ENCODE results near the gene RALGAPA2.

The RALGAPA2 gene

DNA sequence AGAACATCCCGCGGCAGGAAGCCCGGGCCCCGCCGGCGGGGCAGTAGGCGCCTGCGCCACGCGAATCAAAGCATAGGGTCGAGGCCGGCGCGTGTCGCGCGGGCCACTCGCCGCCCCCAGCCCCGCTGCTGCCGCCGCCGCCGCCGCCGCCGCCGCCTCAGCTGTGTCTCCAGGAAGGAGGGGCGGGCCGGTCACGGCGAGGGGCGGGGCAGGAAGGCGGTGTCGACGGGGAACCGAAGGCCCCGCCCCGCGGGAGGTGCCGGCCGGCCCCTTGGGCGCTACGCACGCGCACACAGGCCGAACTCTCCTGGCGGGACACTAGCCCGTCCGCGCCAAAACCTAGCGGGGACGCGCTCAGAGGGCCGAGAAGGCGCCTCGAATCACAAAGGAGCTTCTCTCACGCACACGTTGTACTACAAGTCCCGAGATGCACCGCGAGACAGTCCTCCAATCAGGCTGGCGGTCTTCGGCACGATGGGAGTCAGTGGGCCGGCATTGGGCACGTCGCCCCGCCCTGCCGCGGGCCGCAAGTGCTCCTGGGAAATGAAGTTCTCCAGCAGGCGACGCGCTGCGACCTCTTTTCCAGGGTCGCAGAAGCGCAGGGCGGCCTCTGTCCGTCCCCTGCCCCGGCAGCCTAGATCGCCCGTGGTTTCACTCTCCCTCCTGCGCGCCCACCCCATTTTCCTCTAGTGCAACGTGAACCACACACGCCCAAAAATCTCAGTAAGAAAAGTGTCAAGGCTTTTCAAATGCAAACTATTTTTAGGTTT is at the start of gene RALGAPA2:
TSS of gene RALGAPA2 (minus strand) at position 171 of the 770 bp plus-strand sequence. CDS start at position 7, 164 bp downstream.
- peak; percentile 98 for DNase-seq (ENCODE audit: low spot score)

- no peak for DNase-seq (ENCODE audit: low spot score)
These were observed 48.9 kb upstream of the RALGAPA2 start for GRCh38 chr20:20761301-20761700.

GRCh38 chr20:20759132-20759531 is 46.7 kb upstream of the RALGAPA2 start:
- DNase-seq (ENCODE audit: low spot score): no peak

DNA sequence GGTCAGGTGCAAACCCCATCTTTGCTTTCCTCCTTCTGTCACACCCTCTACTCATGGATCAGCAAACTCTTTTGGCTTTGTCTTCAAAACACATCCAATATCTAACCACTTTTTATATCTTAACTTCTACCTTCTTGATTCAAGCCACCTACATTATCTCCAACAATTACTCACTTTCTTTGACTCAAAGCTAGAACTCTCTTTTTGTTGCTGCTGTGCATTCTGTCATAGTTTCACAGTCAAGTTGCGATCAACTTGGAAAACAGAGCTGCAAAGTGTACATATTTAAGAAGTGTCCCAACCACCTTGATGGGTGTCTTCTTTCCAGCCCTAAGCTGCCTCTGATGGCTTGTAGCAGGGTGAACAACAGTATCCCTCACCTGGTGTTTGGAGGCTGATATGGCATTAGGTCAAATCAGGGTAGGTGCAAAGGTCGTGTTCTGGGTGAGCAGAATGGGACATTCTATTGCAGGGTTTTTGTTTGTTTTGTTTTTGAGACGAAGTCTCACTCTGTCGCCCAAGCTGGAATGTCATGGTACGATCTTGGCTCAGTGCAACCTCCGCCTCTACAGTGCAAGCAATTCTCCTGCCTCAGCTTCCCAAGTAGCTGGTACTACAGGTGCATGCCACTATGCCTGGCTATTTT is 43.4 kb upstream of the RALGAPA2 start:
- DNase-seq (ENCODE audit: low spot score): no peak

DNA sequence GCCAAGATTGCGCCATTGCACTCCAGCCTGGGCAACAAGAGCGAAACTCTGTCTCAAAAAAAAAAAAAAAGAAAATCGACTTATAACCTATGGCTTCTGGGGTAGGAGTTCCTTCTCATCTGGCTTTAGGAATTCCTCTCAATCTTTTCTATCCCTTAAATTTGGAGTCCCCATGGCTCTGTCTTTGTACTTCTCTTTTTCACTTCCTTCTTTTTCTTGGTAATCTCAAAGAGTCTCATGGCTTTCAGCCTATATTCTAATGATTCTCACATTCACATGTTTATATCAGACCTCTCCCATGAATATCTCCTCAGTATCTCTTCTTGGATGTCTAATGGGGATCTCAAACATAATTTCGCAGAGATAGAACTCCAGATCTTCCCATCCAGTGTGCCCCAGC is 42.8 kb upstream of the RALGAPA2 start:
- no peak for DNase-seq (ENCODE audit: low spot score)

DNA sequence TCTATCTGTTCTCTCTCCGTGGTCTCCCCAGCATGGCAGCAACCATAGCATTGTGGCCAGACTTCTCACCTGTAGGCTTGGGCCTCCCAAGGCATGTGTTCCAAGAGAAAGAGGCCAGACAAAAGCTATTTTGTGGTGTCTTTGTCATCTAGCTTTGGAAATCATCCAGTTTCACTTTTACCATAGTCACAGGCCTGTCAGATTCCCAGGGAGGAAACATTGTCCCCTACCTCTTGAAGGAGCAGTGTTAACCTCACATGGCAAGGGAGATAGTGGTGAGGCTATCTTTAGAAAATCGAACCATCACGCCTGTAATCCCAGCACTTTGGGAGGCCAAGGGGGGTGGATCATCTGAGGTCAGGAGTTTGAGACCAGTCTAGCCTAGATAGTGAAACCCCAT is 42.3 kb upstream of the RALGAPA2 start:
- DNase-seq (ENCODE audit: low spot score): no peak

DNA sequence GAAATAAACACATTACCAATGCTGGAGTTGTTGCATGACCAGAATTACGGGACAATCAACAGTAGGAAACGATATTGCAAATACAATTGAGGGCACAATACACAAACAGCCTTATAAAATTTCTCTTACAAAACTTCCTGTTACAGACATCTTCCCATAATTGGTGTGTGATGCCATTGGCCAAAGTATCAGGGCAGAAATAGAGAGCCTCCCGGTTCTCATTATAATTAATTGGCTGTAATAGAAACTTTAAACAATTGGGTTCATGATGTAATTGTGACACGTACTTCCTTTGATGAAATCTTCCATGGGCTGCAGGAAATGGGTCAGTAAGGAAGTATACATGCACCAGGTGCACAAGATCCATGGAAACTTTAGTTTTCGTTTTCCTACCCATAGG is 40.3 kb upstream of the RALGAPA2 start:
- no peak for DNase-seq (ENCODE audit: low spot score)

- no peak for DNase-seq (ENCODE audit: low spot score)
These were observed 34.9 kb upstream of the RALGAPA2 start for GRCh38 chr20:20747298-20747697.

- DNase-seq (ENCODE audit: low spot score): no peak
These were observed 31.8 kb upstream of the RALGAPA2 start for GRCh38 chr20:20744170-20744725.

GRCh38 chr20:20743511-20744169 is 31.2 kb upstream of the RALGAPA2 start:
- DNase-seq (ENCODE audit: low spot score): peak; percentile 55

DNA sequence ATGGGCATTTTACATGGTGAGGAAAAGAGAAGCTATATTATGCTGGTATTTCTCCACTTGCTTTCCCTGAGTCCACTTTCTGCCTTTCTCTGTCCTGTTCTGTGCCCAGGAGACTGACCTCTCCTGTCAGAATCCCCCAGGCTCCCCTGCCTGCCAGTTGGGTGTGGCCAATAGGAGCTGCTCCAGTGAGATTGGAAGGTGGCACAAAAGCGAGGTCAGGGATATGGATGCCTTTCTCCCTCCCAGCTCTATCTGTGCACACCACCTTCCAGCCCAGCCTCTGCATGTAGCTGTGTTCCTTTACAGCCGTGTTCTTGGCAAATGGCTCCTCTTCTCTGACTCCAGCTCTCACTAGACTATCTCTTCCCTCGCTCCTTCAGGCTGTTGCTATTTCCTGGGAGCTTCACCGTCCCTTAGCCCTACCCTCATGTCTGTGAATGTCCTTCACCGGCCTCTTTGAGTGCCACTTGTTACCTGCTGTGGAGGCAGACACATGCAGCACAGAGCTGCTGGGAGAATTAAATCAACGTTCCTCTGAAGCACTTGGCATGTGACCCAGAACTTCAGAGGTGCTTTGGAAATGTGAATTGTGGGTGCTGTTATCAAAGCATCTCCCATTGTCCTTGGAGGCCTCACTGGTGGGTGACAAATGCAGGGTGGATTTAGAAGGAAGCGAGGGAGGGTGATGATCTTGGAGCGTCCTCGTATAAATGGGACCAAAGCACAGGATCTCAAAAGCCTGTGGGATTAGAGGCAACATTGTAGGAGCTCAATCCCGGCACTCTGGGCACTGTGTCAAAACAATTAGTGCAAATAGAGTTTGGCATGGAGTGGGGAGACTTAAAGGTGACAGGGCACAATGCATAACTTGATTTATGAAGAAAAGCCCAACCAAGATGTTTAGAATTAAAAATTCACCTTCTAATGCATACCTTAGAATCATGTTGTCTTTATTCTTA is 28.9 kb upstream of the RALGAPA2 start:
- no peak for DNase-seq (ENCODE audit: low spot score)

GRCh38 chr20:20740541-20740940 is 28.1 kb upstream of the RALGAPA2 start:
- DNase-seq (ENCODE audit: low spot score): no peak

DNA sequence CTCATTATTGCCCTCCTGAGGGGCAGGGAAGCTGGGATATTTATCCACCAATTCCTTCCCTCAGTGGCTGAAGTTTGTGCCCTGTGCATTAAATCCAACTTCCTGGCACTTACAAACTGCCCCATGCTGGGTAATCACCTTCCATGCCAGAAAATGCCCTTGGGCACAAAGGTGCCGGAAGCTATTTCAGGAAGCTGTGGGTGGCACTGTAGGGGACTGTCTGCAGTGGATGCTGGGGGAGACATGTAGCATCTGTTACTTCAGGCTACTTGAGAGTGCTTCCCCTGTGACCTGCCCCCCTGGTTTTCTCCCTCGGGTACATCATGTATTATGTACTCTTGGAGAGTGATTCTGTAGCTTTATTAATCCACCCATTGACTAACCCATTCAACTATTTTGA is 24.7 kb upstream of the RALGAPA2 start:
- DNase-seq (ENCODE audit: low spot score): no peak

DNA sequence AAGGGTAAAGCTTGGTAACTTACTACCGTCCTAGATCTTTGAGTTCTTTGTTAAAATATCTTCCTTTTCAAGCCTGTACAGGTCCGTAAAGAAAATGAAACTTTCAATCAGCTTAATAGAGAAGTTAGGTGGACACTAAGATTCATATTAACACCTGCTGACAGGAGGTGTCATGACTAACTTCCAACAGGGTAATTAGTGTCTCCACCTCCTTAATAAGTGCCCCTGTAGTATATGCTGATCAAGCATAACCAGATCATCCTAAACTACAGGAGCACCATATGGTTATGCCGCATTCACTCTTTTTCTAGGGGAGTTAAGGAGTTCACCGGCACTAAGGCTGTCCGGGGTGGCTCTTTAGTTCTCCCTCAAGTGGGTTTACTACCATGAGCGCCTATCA is 23.9 kb upstream of the RALGAPA2 start:
- DNase-seq (ENCODE audit: low spot score): no peak

DNA sequence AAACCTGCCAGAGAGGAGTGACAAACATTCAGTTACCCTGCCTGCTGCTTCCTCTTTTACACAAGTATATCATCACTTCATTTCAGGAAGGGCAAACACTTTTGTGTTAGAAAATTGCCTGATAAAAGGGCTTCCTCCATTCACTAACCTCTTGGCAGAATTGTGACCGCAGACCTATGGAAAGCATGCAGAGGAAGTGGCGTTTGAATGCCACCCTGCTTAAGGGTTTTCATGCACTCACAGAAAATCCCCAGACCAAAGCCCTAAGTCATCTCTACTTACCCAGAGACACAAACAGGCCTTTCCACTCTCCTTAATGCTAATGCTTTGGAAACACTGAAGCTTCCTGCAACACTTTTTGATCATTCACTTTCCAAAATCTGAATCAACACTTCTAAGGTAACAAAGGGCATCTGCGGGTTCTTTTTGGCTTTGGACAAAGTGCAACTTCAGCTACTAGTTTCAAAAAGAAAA is 22.1 kb upstream of the RALGAPA2 start:
- no peak for DNase-seq (ENCODE audit: low spot score)

- no peak for DNase-seq (ENCODE audit: low spot score)
These were observed 21.5 kb upstream of the RALGAPA2 start for GRCh38 chr20:20733943-20734342.

DNA sequence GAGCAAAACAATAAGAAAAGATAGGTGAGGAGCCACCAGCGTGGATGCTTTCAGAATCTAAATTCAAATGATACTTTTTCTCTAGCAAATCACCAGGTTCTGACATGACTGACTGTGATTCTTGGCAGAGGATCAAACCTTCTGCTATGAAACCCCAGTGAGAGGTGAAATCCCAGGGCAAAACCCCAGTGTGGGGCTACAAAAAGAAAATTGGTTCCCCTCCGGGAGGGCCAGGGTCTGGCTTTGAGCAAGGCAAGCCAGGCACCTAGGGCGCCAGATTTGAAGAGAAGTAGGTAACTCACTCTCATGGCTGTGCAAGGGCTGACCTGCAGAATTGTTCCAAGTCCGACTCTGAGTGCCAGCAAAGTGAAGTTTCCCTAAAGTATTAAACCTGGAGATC is 20.2 kb upstream of the RALGAPA2 start:
- no peak for DNase-seq (ENCODE audit: low spot score)

DNA sequence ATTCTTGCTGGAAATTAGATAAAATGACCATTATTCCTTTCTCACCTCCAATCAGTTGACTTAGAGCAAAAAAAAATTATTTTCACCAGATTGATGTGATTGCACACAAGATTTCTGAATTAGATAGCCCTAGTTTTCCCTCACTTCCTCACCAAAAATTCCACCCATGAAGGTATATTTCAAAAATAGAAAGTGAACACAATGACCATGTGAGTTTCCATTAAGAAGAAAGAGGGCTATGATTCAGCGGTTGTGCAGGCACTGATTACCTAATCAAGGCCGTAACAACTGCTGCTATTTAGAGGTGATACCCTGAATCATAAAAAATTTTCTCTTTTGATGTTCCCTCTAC is 19.5 kb upstream of the RALGAPA2 start:
- no peak for DNase-seq (ENCODE audit: low spot score)

GRCh38 chr20:20731000-20731944 is 18.8 kb upstream of the RALGAPA2 start:
- DNase-seq (ENCODE audit: low spot score): no peak

DNA sequence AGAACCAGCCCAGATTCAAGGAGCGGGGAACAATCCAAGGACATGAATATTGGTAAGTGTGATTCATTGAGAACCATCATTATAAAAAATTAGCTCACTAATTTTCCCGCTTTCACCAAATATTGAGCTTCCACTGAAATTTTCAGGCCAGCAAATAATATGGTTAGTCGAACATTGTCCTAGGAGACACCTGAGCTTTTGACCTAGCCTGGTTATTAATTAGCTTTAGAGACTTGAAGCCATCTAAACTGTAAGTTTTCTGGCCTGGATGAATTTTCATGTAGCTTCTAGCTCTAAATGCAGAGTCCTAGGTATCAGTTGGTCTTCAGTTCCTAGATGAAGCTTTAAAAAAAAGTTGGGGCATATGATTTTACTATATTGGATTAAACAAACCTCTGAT is 17.1 kb upstream of the RALGAPA2 start:
- no peak for DNase-seq (ENCODE audit: low spot score)

All from putamen (tissue), 1 donor.